Measurements from ENCODE around the gene TNS1. TPM values are rescaled to one million over a fixed set of nuclear protein-coding genes. Genes with fewer than 3 reads are reported as not detected.

Gene TNS1
- total RNA-seq, 1 donor from 2014 or later = 1,334 TPM

GRCh38 chr2:218032336-218033171 is 29.8 kb upstream of the TNS1 start:
- no peak for DNase-seq (ENCODE audit: low spot score in 2 of 2)
- peak overlapping the region in 1 of 2 donors; percentile 1 for H3K27ac ChIP-seq
- intact Hi-C loops (cut with DNase I) = loop anchor here (2.0 to 5.0 kb wide), 3 partner anchors 22 to 85 kb away; no protein-coding TSS in a partner anchor

DNA sequence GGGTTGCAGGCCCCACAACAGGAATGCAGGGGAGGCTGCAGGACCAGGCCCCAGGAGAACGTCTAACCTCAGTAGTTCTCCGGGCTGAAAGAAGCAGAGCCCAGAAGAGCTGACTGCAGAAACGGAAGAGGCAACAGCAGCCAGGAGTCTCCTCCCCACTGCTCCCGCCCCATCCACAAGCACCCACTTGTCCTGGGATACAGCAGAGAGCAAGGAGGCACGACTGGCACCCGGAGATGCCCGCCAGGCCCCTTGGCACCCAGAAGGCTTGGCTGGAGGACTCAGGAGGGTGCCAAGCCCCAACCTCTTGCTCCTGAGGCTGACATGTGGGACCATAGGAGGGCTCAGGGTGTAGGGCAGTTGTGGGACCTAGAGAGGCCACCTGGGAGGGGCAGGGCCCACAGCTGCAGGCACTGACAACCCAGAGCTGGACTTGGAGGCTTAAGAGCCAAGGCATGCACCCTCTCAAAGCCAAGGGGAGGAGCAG is 29.0 kb upstream of the TNS1 start:
- Histone ChIP-seq H3K4me1 (peaks cover 0 to 24% of the 10 kb centered on the region in 2 donors), H3K36me3 (no peaks in the 10 kb centered on the region), H3K4me3 (no peak overlapping the region), H3K27ac (peak overlapping the region in 1 of 2 donors; percentile 1), H3K27me3 (no peaks in the 10 kb centered on the region), H3K9me3 (no peaks in the 10 kb centered on the region)
- DNase-seq (ENCODE audit: low spot score in 2 of 2) = no peak
- TF ChIP-seq, protein P1, sequence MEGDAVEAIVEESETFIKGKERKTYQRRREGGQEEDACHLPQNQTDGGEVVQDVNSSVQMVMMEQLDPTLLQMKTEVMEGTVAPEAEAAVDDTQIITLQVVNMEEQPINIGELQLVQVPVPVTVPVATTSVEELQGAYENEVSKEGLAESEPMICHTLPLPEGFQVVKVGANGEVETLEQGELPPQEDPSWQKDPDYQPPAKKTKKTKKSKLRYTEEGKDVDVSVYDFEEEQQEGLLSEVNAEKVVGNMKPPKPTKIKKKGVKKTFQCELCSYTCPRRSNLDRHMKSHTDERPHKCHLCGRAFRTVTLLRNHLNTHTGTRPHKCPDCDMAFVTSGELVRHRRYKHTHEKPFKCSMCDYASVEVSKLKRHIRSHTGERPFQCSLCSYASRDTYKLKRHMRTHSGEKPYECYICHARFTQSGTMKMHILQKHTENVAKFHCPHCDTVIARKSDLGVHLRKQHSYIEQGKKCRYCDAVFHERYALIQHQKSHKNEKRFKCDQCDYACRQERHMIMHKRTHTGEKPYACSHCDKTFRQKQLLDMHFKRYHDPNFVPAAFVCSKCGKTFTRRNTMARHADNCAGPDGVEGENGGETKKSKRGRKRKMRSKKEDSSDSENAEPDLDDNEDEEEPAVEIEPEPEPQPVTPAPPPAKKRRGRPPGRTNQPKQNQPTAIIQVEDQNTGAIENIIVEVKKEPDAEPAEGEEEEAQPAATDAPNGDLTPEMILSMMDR (IDR thresholded peaks at IDR 0.05) = no peak
- intact Hi-C loops (cut with DNase I) = loop anchor here (2.0 to 5.0 kb wide), 3 partner anchors 21 to 85 kb away; no protein-coding TSS in a partner anchor

More at GRCh38 chr2:218032336-218033171, 29.8 kb upstream of the TNS1 start:
- Histone ChIP-seq H3K36me3 (no peaks in the 10 kb centered on the region), H3K27me3 (no peaks in the 10 kb centered on the region), H3K4me3 (no peak overlapping the region), H3K4me1 (peaks cover 0 to 24% of the 10 kb centered on the region in 2 donors), H3K9me3 (no peaks in the 10 kb centered on the region)
- TF ChIP-seq, protein P1 (IDR thresholded peaks at IDR 0.05) = no peak

DNA sequence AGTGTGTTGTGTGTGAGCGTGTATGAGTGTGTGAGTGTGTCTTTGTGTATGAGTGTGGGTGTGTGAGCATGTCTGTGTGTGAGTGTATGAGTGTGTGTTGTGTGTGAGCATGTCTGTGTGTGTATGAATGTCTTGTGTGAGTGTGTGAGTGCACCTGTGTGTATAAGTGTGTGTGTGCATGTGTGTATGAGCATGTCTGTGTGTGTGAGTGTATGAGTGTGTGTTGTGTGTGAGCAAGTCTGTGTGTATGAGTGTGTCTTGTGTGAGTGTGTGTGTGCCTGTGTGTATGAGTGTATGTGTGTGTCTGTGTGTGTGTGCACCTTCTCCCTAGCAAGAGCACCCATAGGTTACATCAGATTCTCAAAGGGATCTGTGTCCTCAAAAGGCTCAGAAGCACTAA is 28.5 kb upstream of the TNS1 start:
- Histone ChIP-seq H3K36me3 (no peaks in the 10 kb centered on the region), H3K4me1 (peaks cover 0 to 24% of the 10 kb centered on the region in 2 donors), H3K4me3 (no peak overlapping the region), H3K9me3 (no peaks in the 10 kb centered on the region), H3K27me3 (no peaks in the 10 kb centered on the region), H3K27ac (no peak overlapping the region)
- TF ChIP-seq, protein P1 (IDR thresholded peaks at IDR 0.05) = no peak
- no peak for DNase-seq (ENCODE audit: low spot score in 2 of 2)
- intact Hi-C loops (cut with DNase I) = loop anchor here (5.0 kb wide), 2 partner anchors 34 to 84 kb away; no protein-coding TSS in a partner anchor

DNA sequence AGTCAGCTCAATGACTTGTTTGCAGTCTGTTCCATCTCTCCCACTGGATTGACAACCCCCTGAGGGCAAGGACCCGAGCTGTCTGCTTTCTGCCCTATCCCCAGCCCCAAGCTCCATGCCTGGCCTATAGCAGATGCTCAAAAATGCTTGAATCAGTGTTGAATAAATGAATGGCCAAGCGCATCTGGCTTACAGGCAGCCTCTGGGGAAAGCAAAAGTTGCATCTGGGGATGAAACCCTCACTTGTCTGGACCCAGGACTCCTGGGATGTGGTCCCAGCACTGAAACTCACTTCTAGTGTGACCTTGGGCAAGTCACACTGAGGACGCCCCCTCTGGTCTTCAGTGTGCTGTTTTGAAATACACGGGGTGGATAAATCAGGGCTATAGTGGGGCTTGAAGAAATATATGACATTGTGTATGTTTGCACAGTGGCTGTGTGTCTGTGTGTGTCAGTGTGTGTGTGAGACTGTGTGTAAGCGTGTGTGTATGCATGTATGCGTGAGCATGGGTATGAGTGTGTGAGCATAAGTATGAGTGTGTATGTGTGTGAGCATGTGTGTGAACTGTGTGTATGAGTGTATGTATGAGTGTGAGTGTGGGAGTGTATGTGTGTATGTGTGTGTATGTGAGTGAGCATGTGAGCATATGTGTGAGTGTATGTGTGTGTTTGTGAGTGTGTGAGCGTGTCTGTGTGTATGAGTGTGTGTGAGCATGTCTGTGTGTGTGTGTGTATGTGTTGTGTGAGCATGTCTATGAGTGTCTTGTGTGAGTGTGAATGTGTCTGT is 27.8 kb upstream of the TNS1 start:
- TF ChIP-seq, protein P1 (IDR thresholded peaks at IDR 0.05) = no peak
- H3K4me3 ChIP-seq = no peak overlapping the region
- H3K9me3 ChIP-seq = no peaks in the 10 kb centered on the region
- no peaks in the 10 kb centered on the region for H3K27me3 ChIP-seq
- DNase-seq (ENCODE audit: low spot score in 2 of 2) = no peak
- intact Hi-C loops (cut with DNase I) = loop anchor here (5.0 kb wide), 2 partner anchors 33 to 83 kb away; no protein-coding TSS in a partner anchor
- peaks cover 0 to 24% of the 10 kb centered on the region in 2 donors for H3K4me1 ChIP-seq
- no peaks in the 10 kb centered on the region for H3K36me3 ChIP-seq
- no peak overlapping the region for H3K27ac ChIP-seq

All from ascending aorta (tissue), 2 donors.